GM12878 (cell line): Measurements from ENCODE around the gene PAX5. TPM values are rescaled to one million over a fixed set of nuclear protein-coding genes. Genes with fewer than 3 reads are reported as not detected.

Source experiments
- ATAC-seq: fragments of 200-7000 bp; cut with Tn5 transposase; 3 replicates; pipeline ENCODE4 v1.9.1; 2020; ENCODE audit warnings: mild to moderate bottlenecking, moderate library complexity
- BruUV-seq: library from RNA; stranded (reverse); fragments of 400-500 nt; replicated peaks from 2 replicates; lab custom pipeline; 2021; lab: Mats Ljungman, UMichigan
- CTCF ChIA-PET: fragments of 300-600 bp; sonication (Branson Sonifier 250); formaldehyde crosslinking; extraction: SDS; loops from one replicate; lab custom pipeline; 2021; ENCODE audit warnings: inconsistent platforms; lab: Yijun Ruan, JAX
- POLR2A ChIA-PET: fragments of 350-600 bp; formaldehyde crosslinking; extraction: SDS; loops from one replicate; lab custom pipeline; 2021; ENCODE audit warnings: inconsistent platforms; lab: Charles Lee
- RAD21 ChIA-PET: fragments of 300-600 bp; sonication (Branson Sonifier 250); formaldehyde crosslinking; loops from one replicate; lab custom pipeline; 2023; ENCODE audit warnings: antibody characterized with exemption; ENCODE audit not compliant: unreplicated experiment; lab: Charles Lee
- SMC1A ChIA-PET: fragments of 300-600 bp; sonication (Branson Sonifier 250); formaldehyde crosslinking; loops from one replicate; lab custom pipeline; 2023; ENCODE audit not compliant: unreplicated experiment, uncharacterized antibody; lab: Charles Lee
- DNase-seq: peaks from one replicate; pipeline ENCODE4 v3.0.0-alpha.2; 2011; ENCODE audit warnings: low read depth, low spot score
- FAIRE-seq: peaks from 3 replicates; lab custom pipeline; 2011; peaks lifted over from hg19 to GRCh38; lab: Jason Lieb, UNC
- H2AFZ ChIP-seq: 2 replicates; pipeline ENCODE4 v1.6.0; 2011; ENCODE audit warnings: low read depth, low read length, control low read depth; ENCODE audit not compliant: control insufficient read depth
- H3K27ac ChIP-seq: 2 replicates; pipeline ENCODE4 v1.5.1; 2011; ENCODE audit warnings: control low read depth; ENCODE audit not compliant: control insufficient read depth, insufficient read depth
- H3K27me3 ChIP-seq, 2 experiments: replicated peaks in 1 of 2; 2 replicates each; pipeline versions ENCODE4 v1.6.0 to v1.6.1; 2011; ENCODE audit warnings: low read length in 1 of 2; ENCODE audit not compliant: control insufficient read depth in 2 of 2, insufficient read depth in 2 of 2
- H3K36me3 ChIP-seq, 2 experiments: 2 replicates each; pipeline ENCODE4 v1.5.1; 2011; ENCODE audit warnings: low read length in 1 of 2; ENCODE audit not compliant: control insufficient read depth in 2 of 2, insufficient read depth in 2 of 2
- H3K4me1 ChIP-seq: 2 replicates; pipeline ENCODE4 v1.6.1; 2011; ENCODE audit warnings: mild to moderate bottlenecking, low read length, moderate library complexity, mixed read lengths; ENCODE audit not compliant: control insufficient read depth, insufficient read depth
- H3K4me2 ChIP-seq: 2 replicates; pipeline ENCODE4 v1.6.0; 2011; ENCODE audit warnings: control low read depth; ENCODE audit not compliant: control insufficient read depth, insufficient read depth
- H3K4me3 ChIP-seq: fragments of 200-600 bp; sonication (generic); 2 replicates; pipeline ENCODE4 v1.5.1; 2016
- H3K79me2 ChIP-seq: 2 replicates; pipeline ENCODE4 v1.6.0; 2011; ENCODE audit warnings: low read length; ENCODE audit not compliant: control insufficient read depth, insufficient read depth
- H3K9ac ChIP-seq: 2 replicates; pipeline ENCODE4 v1.8.0; 2011; ENCODE audit warnings: low read length, control low read depth, mixed read lengths; ENCODE audit not compliant: control insufficient read depth, insufficient read depth
- H3K9me3 ChIP-seq: replicated peaks from 3 replicates; pipeline ENCODE4 v1.5.1; 2011; ENCODE audit warnings: mild to moderate bottlenecking, low read length; ENCODE audit not compliant: control insufficient read depth, insufficient read depth
- H4K20me1 ChIP-seq: 2 replicates; pipeline ENCODE4 v1.6.0; 2011; ENCODE audit not compliant: control insufficient read depth, insufficient read depth
- CBFB ChIP-seq: IDR thresholded peaks from 2 replicates; pipeline ENCODE4 v1.6.1; 2016; ENCODE audit warnings: antibody characterized with exemption, low read depth
- CREB1 ChIP-seq: IDR thresholded peaks from 2 replicates; pipeline ENCODE4 v1.6.1; 2012; ENCODE audit warnings: low read depth, mild to moderate bottlenecking, inconsistent platforms
- EED ChIP-seq: sonication (generic); IDR thresholded peaks from 2 replicates; pipeline ENCODE4 v1.6.1; 2016; ENCODE audit warnings: antibody characterized with exemption, low read depth
- EGR1 ChIP-seq, 2 experiments: IDR thresholded peaks; 1 replicate in 1 of 2; 2 replicates in 1 of 2; pipeline ENCODE4 v1.6.1; 2011 to 2012; ENCODE audit warnings: low read depth in 2 of 2, low read length in 2 of 2, borderline replicate concordance in 1 of 2, mild to moderate bottlenecking in 1 of 2, moderate library complexity in 1 of 2
- EP300 ChIP-seq, 2 experiments: fragments of 150-350 bp in 1 of 2; IDR thresholded peaks; 2 replicates each; pipeline ENCODE4 v1.6.1; 2011 to 2012; ENCODE audit warnings: low read depth in 2 of 2, low read length in 2 of 2, borderline replicate concordance in 1 of 2, improper control_type of control experiment in 1 of 2, inconsistent platforms in 1 of 2; ENCODE audit not compliant: control insufficient read depth in 1 of 2
- FOXK2 ChIP-seq: fragments of 450-650 bp; IDR thresholded peaks from 2 replicates; pipeline ENCODE4 v1.6.1; 2017; ENCODE audit warnings: mild to moderate bottlenecking, moderate library complexity
- JUNB ChIP-seq: IDR thresholded peaks from 2 replicates; pipeline ENCODE4 v1.6.1; 2016; ENCODE audit warnings: antibody characterized with exemption, mild to moderate bottlenecking
- KAT2A ChIP-seq: conservative IDR thresholded peaks from 2 replicates; pipeline ENCODE4 v1.6.1; 2011; ENCODE audit warnings: low read depth, low read length; ENCODE audit not compliant: control insufficient read depth
- PBX3 ChIP-seq: IDR thresholded peaks from 2 replicates; pipeline ENCODE4 v1.6.1; 2011; ENCODE audit warnings: mild to moderate bottlenecking, low read depth, low read length, moderate library complexity; ENCODE audit not compliant: insufficient replicate concordance
- ZBTB11 ChIP-seq: fragments of 450-650 bp; formaldehyde crosslinking; IDR thresholded peaks from 2 replicates; pipeline ENCODE4 v1.5.0; 2022; ENCODE audit warnings: mild to moderate bottlenecking, missing genetic modification characterization
- ZBTB33 ChIP-seq: fragments of 450-650 bp; IDR thresholded peaks from 2 replicates; pipeline ENCODE4 v1.6.1; 2017; ENCODE audit warnings: mild to moderate bottlenecking
- ZNF274 ChIP-seq: IDR thresholded peaks from one replicate; pipeline ENCODE4 v1.8.0; 2011; ENCODE audit not compliant: insufficient read length, insufficient read depth
- WGBS: methylation state at CpG from one replicate; pipeline ENCODE4 v1.1.6; 2016; ENCODE audit warnings: low lambda C conversion rate; ENCODE audit not compliant: insufficient replicate concordance, insufficient coverage; ENCODE audit errors: missing lambda C conversion rate; 5-methylcytosine and 5-hydroxymethylcytosine counted together
- in situ Hi-C: fragments of 300-500 bp; cut with MboI; formaldehyde crosslinking; loops from 9 replicates; pipeline ENCODE4 v1.14.3; 2018; ENCODE audit warnings: mixed read lengths
- intact Hi-C: fragments of 100-400 bp; cut with micrococcal nuclease; formaldehyde crosslinking; loops from one replicate; pipeline ENCODE4 v1.14.2; 2022; ENCODE audit not compliant: unreplicated experiment
- polyA plus RNA-seq, 11 experiments: library from polyadenylated mRNA; depleted of rRNA in 4 of 11; unstranded in 6 of 11; stranded (reverse) in 5 of 11; fragments of >200 nt; fragmentation: Nextera tagmentation in 4 of 11; fragmentation: Illumina TruSeq in 1 of 11; extraction: Ambion mirVana in 4 of 11; extraction: Trizol in 1 of 11; gene quantifications; 1 replicate in 1 of 11; 2 replicates in 10 of 11; pipeline versions ENCODE4 v1.2.1 to v1.2.3, GENCODE V29; 2011 to 2016; ENCODE audit warnings: inconsistent platforms in 2 of 11, missing spikeins in 2 of 11, low read depth in 1 of 11
- total RNA-seq, 4 experiments: library from RNA; depleted of rRNA in 3 of 4; stranded (reverse); fragments of >200 nt in 3 of 4; fragmentation: Illumina TruSeq in 1 of 4; extraction: Trizol in 1 of 4; gene quantifications; 2 replicates each; pipeline versions ENCODE4 v1.2.1 to v1.2.3, GENCODE V29; 2013 to 2021

PAX5 gene
- total and polyA plus RNA-seq, 10 of the 15 experiments (the other 5 are each of a cell fraction or from before 2014, with no cell fraction given), result 2.2 to 123 (median 31.9) TPM

GRCh38 chr9:36962691-36963090 lies 71.4 kb downstream of the PAX5 start (continued):
- TF ChIP-seq ZNF274, result no peak
- no peak for TF ChIP-seq EGR1 (IDR thresholded peaks at IDR 0.05; ENCODE audit: borderline replicate concordance in 1 of 2, low read depth in 2 of 2, low read length in 2 of 2)
- TF ChIP-seq JUNB, result no peak

- H3K9ac ChIP-seq, result no peak overlapping the region
- DNase-seq (no peak), ATAC-seq (no peak), FAIRE-seq (no peak)
- intact Hi-C loops (no loop called here), in situ Hi-C loops (no loop called here)
- no peaks in the 10 kb centered on the region for H3K27me3 ChIP-seq
- H2AFZ ChIP-seq, result no peak overlapping the region
- H3K79me2 ChIP-seq, result no peaks in the 10 kb centered on the region; the same call in 1 of the 2 replicates
- no TSS peak for BruUV-seq
- ChIA-PET RAD21 (no interaction called here), SMC1A (interaction anchor here (1.0 kb wide), 1 partner anchor 9 kb away, joined by 4 read pairs; no protein-coding TSS in a partner anchor), CTCF (interaction anchor here (1.2 to 1.4 kb wide), 2 partner anchors 8 to 9 kb away, joined by 3 to 4 read pairs; no protein-coding TSS in a partner anchor), POLR2A (no interaction called here)
- H4K20me1 ChIP-seq, result no peaks in the 10 kb centered on the region; the same call in 1 of the 2 replicates
- no peaks in the 10 kb centered on the region; the same call in 2 of the 3 replicates for H3K9me3 ChIP-seq
- H3K4me2 ChIP-seq, result no peak overlapping the region
- 92% methylated on average over 26 of the region's 26 CpGs for WGBS
- H3K27ac ChIP-seq, result no peak overlapping the region
- peaks cover 60 to 63% of the 10 kb centered on the region in 2 experiments for H3K36me3 ChIP-seq
- no peak overlapping the region for H3K4me3 ChIP-seq
- no peaks in the 10 kb centered on the region for H3K4me1 ChIP-seq
- no peak for TF ChIP-seq EP300 (IDR thresholded peaks at IDR 0.05; ENCODE audit: borderline replicate concordance in 1 of 2, control insufficient read depth in 1 of 2, low read depth in 2 of 2, low read length in 2 of 2)
- no peak for TF ChIP-seq CBFB
- TF ChIP-seq FOXK2, result no peak
- no peak for TF ChIP-seq CREB1
- TF ChIP-seq PBX3, result no peak
- no peak for TF ChIP-seq ZBTB11 (CRISPR knock-in tag)
- TF ChIP-seq KAT2A, result no peak
- TF ChIP-seq EED, result no peak
- no peak for TF ChIP-seq ZBTB33
Measured at GRCh38 chr9:36961561-36962325, 72.3 kb downstream of the PAX5 start.
